Psoas muscle (tissue), 8 donors: Measurements from ENCODE around the gene ADAMTS2. TPM values are rescaled to one million over a fixed set of nuclear protein-coding genes. Genes with fewer than 3 reads are reported as not detected.
A peak's percentile ranks its signal among the peaks of the same experiment; 100 is the strongest.

Experiments used
- ATAC-seq, 4 donors: fragments of 200-7000 bp; cut with Tn5 transposase; one replicate each; pipeline ENCODE4 v1.9.1; 2020; ENCODE audit warnings: moderate library complexity in 3 of 4, mild to moderate bottlenecking in 2 of 4
- DNase-seq, 2 donors: peaks; one replicate each; pipeline ENCODE4 v3.0.0-alpha.2; 2020
- H3K27ac ChIP-seq: fragments of 200-600 bp; one replicate; pipeline ENCODE4 v1.8.0; 2022
- H3K27me3 ChIP-seq, 3 donors: fragments of 200-600 bp in 1 of 3; one replicate each; pipeline versions ENCODE4 v1.6.1 to v1.8.0; 2013 to 2022; ENCODE audit warnings: low read length in 2 of 3, mild to moderate bottlenecking in 2 of 3, moderate library complexity in 1 of 3; ENCODE audit not compliant: insufficient read depth in 3 of 3
- H3K36me3 ChIP-seq, 2 donors: fragments of 200-600 bp in 1 of 2; one replicate each; pipeline versions ENCODE4 v1.6.1 to v1.8.0; 2013 to 2022; ENCODE audit warnings: low read depth in 1 of 2, mild to moderate bottlenecking in 1 of 2, moderate library complexity in 1 of 2; ENCODE audit not compliant: insufficient read depth in 1 of 2
- H3K4me1 ChIP-seq: fragments of 200-600 bp; one replicate; pipeline ENCODE4 v1.8.0; 2022
- H3K4me3 ChIP-seq: fragments of 200-600 bp; one replicate; pipeline ENCODE4 v1.8.0; 2022; ENCODE audit warnings: mild to moderate bottlenecking
- H3K9me3 ChIP-seq: fragments of 200-600 bp; one replicate; pipeline ENCODE4 v1.8.0; 2022
- CTCF ChIP-seq: fragments of 200-600 bp; IDR thresholded peaks from one replicate; pipeline ENCODE4 v1.8.0; 2022; ENCODE audit warnings: antibody characterized with exemption
- WGBS, 3 donors: extraction: QIAGEN DNeasy Blood & Tissue Kit; methylation state at CpG; one replicate each; pipeline versions ENCODE4 v1.1.6 to v1.1.7; 2013; 5-methylcytosine and 5-hydroxymethylcytosine counted together
- intact Hi-C, 2 donors: fragments of 100-400 bp; cut with DNase I; formaldehyde crosslinking; loops; one replicate each; pipeline versions ENCODE4 v1.11.0 to v1.14.2; 2022
- polyA plus RNA-seq, 3 donors: library from polyadenylated mRNA; stranded (reverse); fragments of 200-250 nt; gene quantifications; one replicate each; pipeline ENCODE4 v1.2.3, GENCODE V29; 2013
- total RNA-seq, 4 donors: library from RNA; stranded (reverse); fragmentation: NEBNext Ultra II Directional in 2 of 4; extraction: Animal tissue kit (Norgen Biotek cat#: 25700) in 2 of 4; gene quantifications; one replicate each; pipeline versions ENCODE4 v1.2.1 to v1.2.4, GENCODE V29; 2021 to 2023
- donor health status: healthy with polysubstance abuse.
- donor health status: DM: no; HTN: no; CAD: no; lungs with moderate emphysema.
- donor health status: Bipolar disorder and iron deficiency.
- donor health status: healthy.
- donor health status: DM: yes; HTN: yes; CAD: no.
- donor health status: DM: no; HTN: no; CAD: no.
- donor health status: DM: no; HTN: no; CAD: no.
- donor health status: DM: yes; HTN: yes; CAD: no.

ADAMTS2 gene
- total and polyA plus RNA-seq, 7 donors = 0.83 to 3.7 (median 2.0) TPM

- WGBS, 3 donors = 76 to 82% (median 80%) methylated on average over 9 of the region's 9 CpGs
- peaks cover 0 to 4% (median 0%) of the 10 kb centered on the region in 3 donors for H3K27me3 ChIP-seq
Measured at GRCh38 chr5:179181988-179182387, 163.3 kb downstream of the ADAMTS2 start.

DNA sequence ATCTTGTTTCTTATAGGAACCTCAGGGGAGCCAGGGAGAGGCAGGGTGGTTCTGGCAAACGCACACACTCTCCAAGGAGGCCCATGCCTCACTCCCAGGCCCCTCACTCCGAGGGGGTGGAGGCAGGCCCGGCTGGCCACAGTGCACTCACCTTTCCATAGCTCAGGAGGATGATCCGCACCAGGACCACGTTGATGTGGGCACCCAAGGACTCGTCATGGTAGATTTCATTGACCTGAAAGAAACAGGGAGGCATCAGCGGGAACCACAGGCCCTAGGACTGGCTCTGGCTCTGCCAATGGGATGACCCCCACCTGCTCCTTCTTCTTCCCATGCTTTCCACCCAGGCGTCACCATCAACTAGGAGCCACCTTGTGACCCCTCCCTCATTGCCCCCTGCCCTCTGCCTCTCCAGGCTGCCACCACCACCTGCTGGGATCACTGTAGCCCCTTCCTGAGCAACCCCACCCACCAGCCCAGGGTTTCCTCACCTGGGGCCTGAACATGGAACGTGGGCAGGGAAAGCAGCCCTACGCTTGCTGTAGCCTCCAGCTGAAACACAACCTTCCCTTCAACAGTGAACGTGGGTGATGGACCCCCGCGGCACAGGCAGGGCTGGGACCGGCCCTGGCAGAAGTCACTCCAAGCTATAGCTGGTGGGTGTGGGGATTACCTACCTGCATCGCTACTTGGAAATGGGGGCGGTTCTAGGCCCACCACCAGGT, 164.2 kb downstream of the ADAMTS2 start:
- 92 to 96% (median 94%) methylated on average over 16 of the region's 16 CpGs for whole genome bisulfite sequencing, 3 donors
- no peak for TF ChIP-seq CTCF
- DNase-seq = no peak

More at GRCh38 chr5:179181988-179182387, 163.3 kb downstream of the ADAMTS2 start:
- Histone ChIP-seq H3K4me3 (no peak overlapping the region), H3K27ac (no peak overlapping the region), H3K9me3 (no peaks in the 10 kb centered on the region), H3K4me1 (no peaks in the 10 kb centered on the region), H3K36me3 (no peaks in the 10 kb centered on the region)
- TF ChIP-seq CTCF = no peak
- intact Hi-C loops = no loop called here
- peak in 1 of 2 donors; percentile 20 for DNase-seq
- ATAC-seq = no peak

DNA sequence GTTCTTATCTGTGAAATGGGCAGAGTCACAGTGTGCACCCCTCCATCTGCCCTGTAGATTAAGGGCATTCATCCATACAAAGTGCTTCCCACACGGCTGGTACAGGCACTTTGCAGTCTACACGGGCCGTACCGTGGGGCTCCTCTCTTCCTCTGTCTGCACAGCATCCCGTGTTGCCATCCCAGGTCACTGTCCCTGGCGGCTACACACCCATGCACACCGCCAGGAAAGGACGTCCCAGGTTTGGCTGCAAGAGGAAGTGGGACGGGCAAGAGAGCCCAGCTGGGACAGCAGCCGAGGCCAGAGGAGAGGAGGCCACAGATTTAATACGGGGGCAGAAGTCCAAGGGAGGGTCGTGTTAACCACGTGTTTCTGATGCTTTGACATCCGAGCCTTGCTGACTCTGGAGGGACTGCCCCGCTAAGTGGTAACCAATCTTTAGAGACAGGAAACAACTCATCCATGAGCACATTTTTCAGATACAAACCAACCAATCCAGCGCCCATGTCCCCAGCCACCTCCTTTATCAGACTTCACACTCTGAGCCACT, 165.1 kb downstream of the ADAMTS2 start:
- H3K36me3 ChIP-seq = no peaks in the 10 kb centered on the region
- H3K9me3 ChIP-seq = no peaks in the 10 kb centered on the region
- H3K4me3 ChIP-seq = no peak overlapping the region
- no peak overlapping the region for H3K27ac ChIP-seq
- H3K27me3 ChIP-seq = peaks cover 0 to 4% (median 0%) of the 10 kb centered on the region in 3 donors
- intact Hi-C loops = no loop called here
- WGBS, 3 donors = 62 to 67% (median 62%) methylated on average over 16 of the region's 16 CpGs
- TF ChIP-seq CTCF = no peak
- DNase-seq = no peak
- no peak for ATAC-seq
- H3K4me1 ChIP-seq = no peaks in the 10 kb centered on the region

More for the DNA sequence above, 164.2 kb downstream of the ADAMTS2 start:
- Histone ChIP-seq H3K36me3 (no peaks in the 10 kb centered on the region), H3K4me1 (no peaks in the 10 kb centered on the region), H3K27ac (no peak overlapping the region), H3K27me3 (peaks cover 0 to 4% (median 0%) of the 10 kb centered on the region in 3 donors), H3K9me3 (no peaks in the 10 kb centered on the region), H3K4me3 (no peak overlapping the region)
- ATAC-seq = no peak
- intact Hi-C loops = no loop called here

- Histone ChIP-seq H3K27ac (no peak overlapping the region), H3K4me3 (no peak overlapping the region), H3K4me1 (no peaks in the 10 kb centered on the region), H3K36me3 (no peaks in the 10 kb centered on the region), H3K9me3 (no peaks in the 10 kb centered on the region), H3K27me3 (peaks cover 0 to 4% (median 0%) of the 10 kb centered on the region in 3 donors)
- ATAC-seq (no peak), DNase-seq (no peak)
- intact Hi-C loops = no loop called here
- WGBS, 3 donors = 76 to 86% (median 77%) methylated on average over 8 to 10 of the region's 10 CpGs
- no peak for TF ChIP-seq CTCF
Measured at GRCh38 chr5:179177711-179178575, 167.3 kb downstream of the ADAMTS2 start.
